ENCODE data around the gene ACYP1. TPM values are rescaled to one million over a fixed set of nuclear protein-coding genes. Genes with fewer than 3 reads are reported as not detected.

The ACYP1 gene
- total and polyA plus RNA-seq, 2 donors (not counting 1 experiment from before 2014, with no cell fraction given): 13.7 to 14.5 TPM

DNA sequence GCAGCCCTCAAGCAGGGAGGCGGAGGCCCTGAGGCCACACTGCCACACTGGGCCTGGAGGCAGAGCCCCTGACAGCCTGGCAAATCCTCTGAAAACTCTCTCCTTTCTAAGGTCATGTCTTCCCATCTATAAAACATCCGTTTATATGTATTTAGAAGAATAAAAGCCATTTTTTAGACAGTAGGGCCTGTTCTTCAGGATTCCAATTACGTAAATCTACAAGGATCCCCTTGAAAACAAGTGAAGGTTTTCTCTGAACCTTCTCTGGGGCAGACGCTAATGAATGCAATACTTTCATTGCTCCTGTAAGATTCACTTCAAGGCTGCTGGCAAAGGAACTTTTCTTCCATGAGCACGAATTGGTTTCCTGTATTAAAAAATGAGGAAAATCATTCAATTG is 48.3 kb downstream of the ACYP1 start:
- H3K4me1 ChIP-seq (ENCODE audit: control insufficient read depth, extremely low read depth, insufficient read depth, low read length): peaks cover 9% of the 10 kb centered on the region
- no peaks in the 10 kb centered on the region for H3K9me3 ChIP-seq (ENCODE audit: control insufficient read depth, insufficient read depth, low read depth, low read length)
- no peak overlapping the region for H2AFZ ChIP-seq (ENCODE audit: low read length)
- H3K27ac ChIP-seq (ENCODE audit: insufficient read depth, low read length): no peak overlapping the region
- no peak overlapping the region for H3K9ac ChIP-seq (ENCODE audit: insufficient read depth, low read length)
- no peaks in the 10 kb centered on the region for H4K20me1 ChIP-seq (ENCODE audit: control insufficient read depth, extremely low read depth, insufficient read depth, low read length)
- no peak overlapping the region for H3K4me3 ChIP-seq (replicated peaks in 1 of 4; ENCODE audit: control extremely low read depth in 1 of 4, insufficient read depth in 1 of 4, low read depth in 3 of 4, low read length in 4 of 4)
- H3K79me2 ChIP-seq (ENCODE audit: control insufficient read depth, insufficient read depth, low read length): no peaks in the 10 kb centered on the region
- no peak for DNase-seq (ENCODE audit: low read depth in 2 of 2)
- TF ChIP-seq EZH2 (IDR thresholded peaks at IDR 0.05; ENCODE audit: low read length, missing control alignments): no peak
- TF ChIP-seq, protein P1, sequence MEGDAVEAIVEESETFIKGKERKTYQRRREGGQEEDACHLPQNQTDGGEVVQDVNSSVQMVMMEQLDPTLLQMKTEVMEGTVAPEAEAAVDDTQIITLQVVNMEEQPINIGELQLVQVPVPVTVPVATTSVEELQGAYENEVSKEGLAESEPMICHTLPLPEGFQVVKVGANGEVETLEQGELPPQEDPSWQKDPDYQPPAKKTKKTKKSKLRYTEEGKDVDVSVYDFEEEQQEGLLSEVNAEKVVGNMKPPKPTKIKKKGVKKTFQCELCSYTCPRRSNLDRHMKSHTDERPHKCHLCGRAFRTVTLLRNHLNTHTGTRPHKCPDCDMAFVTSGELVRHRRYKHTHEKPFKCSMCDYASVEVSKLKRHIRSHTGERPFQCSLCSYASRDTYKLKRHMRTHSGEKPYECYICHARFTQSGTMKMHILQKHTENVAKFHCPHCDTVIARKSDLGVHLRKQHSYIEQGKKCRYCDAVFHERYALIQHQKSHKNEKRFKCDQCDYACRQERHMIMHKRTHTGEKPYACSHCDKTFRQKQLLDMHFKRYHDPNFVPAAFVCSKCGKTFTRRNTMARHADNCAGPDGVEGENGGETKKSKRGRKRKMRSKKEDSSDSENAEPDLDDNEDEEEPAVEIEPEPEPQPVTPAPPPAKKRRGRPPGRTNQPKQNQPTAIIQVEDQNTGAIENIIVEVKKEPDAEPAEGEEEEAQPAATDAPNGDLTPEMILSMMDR (conservative IDR thresholded peaks at IDR 0.05 in 1 of 2, IDR thresholded peaks at IDR 0.05 in 1 of 2; ENCODE audit: low read depth in 1 of 2, low read length in 2 of 2): no peak
- H3K27me3 ChIP-seq (ENCODE audit: control insufficient read depth, insufficient read depth, low read length): no peaks in the 10 kb centered on the region
- H3K4me2 ChIP-seq (ENCODE audit: extremely low read depth, insufficient read depth, low read length): no peak overlapping the region
- peaks cover 9% of the 10 kb centered on the region for H3K36me3 ChIP-seq (ENCODE audit: control insufficient read depth, insufficient read depth, low read length)

GRCh38 chr14:75013290-75013689 is 50.5 kb downstream of the ACYP1 start:
- no peak overlapping the region for H3K27ac ChIP-seq (ENCODE audit: insufficient read depth, low read length)
- H3K27me3 ChIP-seq (ENCODE audit: control insufficient read depth, insufficient read depth, low read length): no peaks in the 10 kb centered on the region
- no peaks in the 10 kb centered on the region for H3K9me3 ChIP-seq (ENCODE audit: control insufficient read depth, insufficient read depth, low read depth, low read length)
- H3K9ac ChIP-seq (ENCODE audit: insufficient read depth, low read length): no peak overlapping the region
- H3K4me3 ChIP-seq (replicated peaks in 1 of 4; ENCODE audit: control extremely low read depth in 1 of 4, insufficient read depth in 1 of 4, low read depth in 3 of 4, low read length in 4 of 4): no peak overlapping the region
- DNase-seq (ENCODE audit: low read depth in 2 of 2): no peak
- no peak overlapping the region for H2AFZ ChIP-seq (ENCODE audit: low read length)
- peaks cover 9% of the 10 kb centered on the region for H3K4me1 ChIP-seq (ENCODE audit: control insufficient read depth, extremely low read depth, insufficient read depth, low read length)
- TF ChIP-seq, protein P1 (conservative IDR thresholded peaks at IDR 0.05 in 1 of 2, IDR thresholded peaks at IDR 0.05 in 1 of 2; ENCODE audit: low read depth in 1 of 2, low read length in 2 of 2): no peak
- no peak for TF ChIP-seq EZH2 (IDR thresholded peaks at IDR 0.05; ENCODE audit: low read length, missing control alignments)
- no peaks in the 10 kb centered on the region for H3K79me2 ChIP-seq (ENCODE audit: control insufficient read depth, insufficient read depth, low read length)
- peaks cover 10% of the 10 kb centered on the region for H3K36me3 ChIP-seq (ENCODE audit: control insufficient read depth, insufficient read depth, low read length)
- no peaks in the 10 kb centered on the region for H4K20me1 ChIP-seq (ENCODE audit: control insufficient read depth, extremely low read depth, insufficient read depth, low read length)
- H3K4me2 ChIP-seq (ENCODE audit: extremely low read depth, insufficient read depth, low read length): no peak overlapping the region

- H3K36me3 ChIP-seq (ENCODE audit: control insufficient read depth, insufficient read depth, low read length): peaks cover 7% of the 10 kb centered on the region
- no peak overlapping the region for H3K4me3 ChIP-seq (replicated peaks in 1 of 4; ENCODE audit: control extremely low read depth in 1 of 4, insufficient read depth in 1 of 4, low read depth in 3 of 4, low read length in 4 of 4)
- no peak overlapping the region for H2AFZ ChIP-seq (ENCODE audit: low read length)
These were observed 52.3 kb downstream of the ACYP1 start for GRCh38 chr14:75011356-75011994.

More at GRCh38 chr14:75011356-75011994, 52.3 kb downstream of the ACYP1 start:
- TF ChIP-seq, protein P1 (conservative IDR thresholded peaks at IDR 0.05 in 1 of 2, IDR thresholded peaks at IDR 0.05 in 1 of 2; ENCODE audit: low read depth in 1 of 2, low read length in 2 of 2): no peak
- TF ChIP-seq EZH2 (IDR thresholded peaks at IDR 0.05; ENCODE audit: low read length, missing control alignments): no peak
- H3K79me2 ChIP-seq (ENCODE audit: control insufficient read depth, insufficient read depth, low read length): no peaks in the 10 kb centered on the region
- H3K27ac ChIP-seq (ENCODE audit: insufficient read depth, low read length): peak overlapping the region; percentile 36
- H3K27me3 ChIP-seq (ENCODE audit: control insufficient read depth, insufficient read depth, low read length): no peaks in the 10 kb centered on the region
- no peaks in the 10 kb centered on the region for H4K20me1 ChIP-seq (ENCODE audit: control insufficient read depth, extremely low read depth, insufficient read depth, low read length)
- DNase-seq (ENCODE audit: low read depth in 2 of 2): peak; percentile 69 to 82
- H3K4me1 ChIP-seq (ENCODE audit: control insufficient read depth, extremely low read depth, insufficient read depth, low read length): peaks cover 9% of the 10 kb centered on the region
- H3K9ac ChIP-seq (ENCODE audit: insufficient read depth, low read length): no peak overlapping the region
- peak overlapping the region; percentile 56 for H3K4me2 ChIP-seq (ENCODE audit: extremely low read depth, insufficient read depth, low read length)
- no peaks in the 10 kb centered on the region for H3K9me3 ChIP-seq (ENCODE audit: control insufficient read depth, insufficient read depth, low read depth, low read length)

Data from fibroblast of lung (primary cell).